Hepatic stellate cell (primary cell): ENCODE data around the gene FBXL17.
"Not testable (repeated sequence)": the region's sequence is repeated elsewhere in the genome, so short reads cannot be mapped to it uniquely, and the experiment has no call there.

ENCODE experiments used
- DNase-seq: peaks from one replicate; pipeline ENCODE4 v3.0.0; 2011; ENCODE audit warnings: low spot score

The FBXL17 gene

GRCh38 chr5:108381954-108382783 is at the start of gene FBXL17:
TSS of gene FBXL17 (minus strand) at chr5:108382098.
- DNase-seq: peak; percentile 82

- DNase-seq: no peak
These were observed 49.2 kb upstream of the FBXL17 start for GRCh38 chr5:108430931-108431608.

DNA sequence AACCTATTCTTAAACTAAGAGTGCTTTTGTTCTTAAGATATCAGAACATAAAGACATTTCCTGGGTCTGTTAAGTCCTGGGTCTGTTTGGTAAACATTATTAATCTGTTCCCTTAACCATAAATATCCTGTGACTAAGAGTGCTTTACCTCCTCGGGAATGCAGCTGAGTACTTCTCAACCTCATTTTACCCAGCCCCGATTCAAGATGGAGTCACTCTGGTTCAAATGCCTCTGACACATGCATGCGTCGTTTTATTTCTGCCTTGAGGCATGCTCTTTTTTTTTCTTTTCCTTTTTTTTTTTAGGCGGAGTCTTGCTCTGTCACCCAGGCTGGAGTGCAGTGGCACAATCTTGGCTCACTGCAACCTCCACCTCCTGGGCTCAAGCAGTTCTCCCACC is 39.8 kb upstream of the FBXL17 start:
- DNase-seq: no peak

DNA sequence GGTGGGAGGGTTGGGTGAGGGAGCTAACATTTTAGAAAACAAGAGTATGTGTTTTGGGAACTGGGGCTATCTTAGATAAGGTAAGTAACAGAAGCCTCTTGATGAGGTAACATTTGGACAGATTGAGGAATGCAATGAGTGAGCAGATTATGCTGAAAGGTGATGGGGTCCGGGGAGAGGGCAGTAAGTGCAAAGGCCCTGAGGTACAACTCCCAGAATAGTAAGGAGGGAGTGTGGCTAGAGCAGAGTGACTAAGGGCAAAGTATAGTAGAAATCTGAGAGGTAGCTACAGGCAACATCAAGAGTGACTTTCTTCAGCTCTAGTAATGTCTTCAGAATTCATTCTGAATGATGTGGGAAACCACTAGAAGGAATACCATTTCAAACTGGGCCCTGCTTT is 38.9 kb upstream of the FBXL17 start:
- no peak for DNase-seq

DNA sequence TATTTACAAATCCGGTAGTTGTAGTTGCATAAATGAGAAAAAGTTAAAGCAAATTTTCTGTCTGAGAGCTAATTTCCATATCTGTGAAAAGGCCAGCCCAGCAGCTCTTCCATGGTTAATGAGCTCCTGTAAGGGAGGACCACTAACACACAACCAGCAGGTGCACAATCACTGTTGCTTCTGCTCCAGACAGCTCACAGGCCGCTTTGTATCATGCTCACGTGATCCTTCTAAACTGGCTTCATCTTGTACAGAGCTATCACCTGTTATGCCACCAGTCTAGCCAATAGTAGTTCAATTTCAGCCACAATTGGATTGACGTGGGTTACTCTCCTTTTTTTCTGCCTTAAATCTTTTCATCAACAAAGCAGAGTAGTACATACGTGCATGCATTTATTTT is 38.3 kb upstream of the FBXL17 start:
- no peak for DNase-seq

DNA sequence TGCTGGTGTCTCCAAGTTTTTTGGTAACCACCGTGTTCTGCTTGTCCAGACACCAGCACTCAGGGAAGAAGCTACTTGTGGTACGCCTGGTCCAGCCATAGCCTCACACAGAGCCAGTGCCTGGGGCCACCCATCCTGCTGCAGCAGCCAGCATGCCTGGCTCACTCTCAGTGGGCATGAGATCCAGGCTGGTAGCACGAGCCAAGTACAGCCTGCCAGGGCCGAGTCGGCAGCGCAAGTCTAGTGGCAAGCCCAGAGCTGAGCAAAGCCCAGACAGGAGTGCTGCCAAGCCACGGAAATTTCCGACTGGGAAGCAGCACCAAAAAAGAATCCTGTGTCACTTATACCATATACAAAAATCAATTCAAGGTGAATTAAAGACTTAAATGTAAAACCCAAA is 36.3 kb upstream of the FBXL17 start:
- DNase-seq: no peak

DNA sequence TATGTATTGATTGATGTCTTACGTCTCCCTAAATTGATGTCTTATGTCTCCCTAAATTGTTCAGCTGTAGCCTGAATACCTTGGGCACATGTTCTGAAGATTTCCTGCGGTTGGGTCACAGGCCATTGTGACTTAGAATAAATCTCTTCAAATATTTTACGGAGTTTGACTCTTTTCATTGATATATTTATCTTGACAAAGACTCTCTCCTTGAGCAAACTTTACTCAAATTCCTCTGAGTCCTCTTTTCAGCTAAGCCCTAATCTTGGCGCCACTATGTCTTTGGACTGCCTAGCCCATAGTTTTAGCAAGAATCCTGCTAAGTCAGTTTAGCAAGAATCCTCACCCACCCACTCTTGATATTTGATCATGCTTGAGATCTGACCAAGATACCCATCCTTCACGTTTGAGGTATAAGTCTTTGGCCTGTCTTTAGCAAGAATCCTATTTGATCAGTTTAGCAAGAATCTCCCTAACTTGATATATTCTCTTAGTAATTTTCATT is 35.3 kb upstream of the FBXL17 start:
- DNase-seq: no peak

GRCh38 chr5:108415726-108416125 is 33.8 kb upstream of the FBXL17 start:
- no peak for DNase-seq

GRCh38 chr5:108409786-108410185 is 27.9 kb upstream of the FBXL17 start:
- DNase-seq: no peak

- DNase-seq: not testable (repeated sequence)
These were observed 23.3 kb upstream of the FBXL17 start for GRCh38 chr5:108405201-108405600.

- DNase-seq: no peak
These were observed 17.1 kb upstream of the FBXL17 start for GRCh38 chr5:108398964-108399363.

DNA sequence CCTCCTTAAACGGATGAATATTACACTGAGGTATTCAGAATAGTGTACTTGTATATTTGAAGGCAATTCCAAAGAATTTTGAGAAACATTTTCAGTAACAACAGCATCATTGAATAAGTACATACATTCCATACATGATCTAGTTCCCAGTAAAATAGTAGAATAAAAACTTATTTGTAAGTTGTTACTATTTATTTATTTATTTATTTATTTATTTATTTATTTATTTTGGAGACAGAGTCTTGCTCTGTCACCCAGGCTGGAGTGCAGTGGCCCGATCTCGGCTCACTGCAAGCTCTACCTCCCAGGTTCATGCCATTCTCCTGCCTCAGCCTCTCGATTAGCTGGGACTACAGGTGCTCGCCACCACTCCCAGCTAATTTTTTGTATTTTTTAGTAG is 14.9 kb upstream of the FBXL17 start:
- not testable (repeated sequence) for DNase-seq

DNA sequence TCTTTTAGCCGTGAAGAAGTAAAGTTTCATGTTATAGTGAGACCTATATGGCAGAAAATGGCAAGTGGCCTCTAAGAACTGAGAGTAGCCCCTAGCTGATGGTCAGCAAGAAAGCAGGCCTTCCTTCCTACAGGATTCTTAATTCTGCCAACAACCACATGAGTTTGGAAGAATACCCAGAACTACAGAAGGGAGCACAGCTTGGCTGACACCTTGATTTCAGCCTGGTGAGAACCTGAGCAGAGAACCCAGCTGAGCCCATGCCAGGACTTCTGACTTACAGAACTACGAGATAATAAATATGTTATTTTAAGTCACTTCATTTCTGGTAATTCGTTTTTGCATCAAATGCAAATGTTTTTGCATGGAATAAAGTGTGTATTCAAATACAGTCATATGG is 5.9 kb upstream of the FBXL17 start:
- DNase-seq: no peak

- DNase-seq: peak; percentile 22
These were observed 4.6 kb upstream of the FBXL17 start for GRCh38 chr5:108386345-108387061.

GRCh38 chr5:108384741-108385140 is 2.8 kb upstream of the FBXL17 start:
- DNase-seq: no peak

DNA sequence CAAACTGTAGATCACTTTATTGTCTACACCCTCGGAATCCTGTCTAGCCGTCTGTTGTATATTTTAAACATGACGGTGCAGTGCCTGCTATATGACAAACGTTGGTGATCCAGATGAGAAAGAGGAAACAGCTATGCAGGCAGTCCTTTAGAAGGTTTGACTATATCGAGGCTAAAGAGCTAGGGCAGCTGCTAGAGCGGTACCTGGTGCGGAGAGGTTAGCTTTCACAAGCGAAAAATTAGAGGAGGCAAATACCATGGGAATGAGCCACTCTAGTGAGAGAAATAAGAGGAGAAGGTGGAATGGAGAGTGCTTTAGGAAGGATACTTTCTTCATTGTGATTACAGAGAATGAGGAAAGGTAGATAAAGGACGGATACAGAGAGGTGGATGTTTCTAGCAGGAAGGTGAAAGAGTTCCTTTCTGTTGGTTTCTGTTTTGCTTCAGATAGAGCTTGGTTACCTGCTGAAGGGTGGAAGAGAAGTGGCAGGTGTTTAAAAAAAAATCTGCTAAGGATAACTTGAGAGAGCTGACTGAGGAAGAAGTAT is 959 bp upstream of the FBXL17 start:
- peak; percentile 10 for DNase-seq

GRCh38 chr5:108381350-108381953 is 446 bp downstream of the FBXL17 start:
- DNase-seq: peak; percentile 47

GRCh38 chr5:108380531-108381349 is 1.2 kb downstream of the FBXL17 start:
- DNase-seq: peak; percentile 32

GRCh38 chr5:108379722-108380530 is 2.0 kb downstream of the FBXL17 start:
- DNase-seq: no peak

DNA sequence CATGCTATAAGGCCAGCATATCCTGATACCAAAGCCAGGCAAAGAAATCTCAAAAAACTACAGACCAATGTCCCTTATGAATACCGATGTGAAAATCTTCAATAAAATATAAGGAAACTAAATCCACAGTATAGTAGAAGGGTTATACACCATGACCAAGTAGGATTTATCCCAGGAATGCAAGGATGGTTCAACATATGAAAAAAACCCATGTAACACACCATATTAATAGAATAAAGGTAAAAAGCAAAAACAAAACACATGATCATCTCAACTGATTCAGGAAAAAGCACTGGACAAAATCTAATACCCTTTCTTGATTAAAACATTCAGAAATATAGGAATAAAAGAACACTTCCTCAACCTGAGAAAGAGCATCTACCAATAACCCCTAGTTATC is 6.1 kb downstream of the FBXL17 start:
- no peak for DNase-seq
